Medulla oblongata (tissue), 1 donor: ENCODE results near the gene TMA7.
A peak's percentile ranks its signal among the peaks of the same experiment; 100 is the strongest.
"Not testable (repeated sequence)": the region's sequence is repeated elsewhere in the genome, so short reads cannot be mapped to it uniquely, and the experiment has no call there.

ENCODE experiments used
- DNase-seq: peaks from one replicate; pipeline ENCODE4 v3.0.0-alpha.2; 2015; ENCODE audit errors: extremely low spot score

TMA7 gene

DNA sequence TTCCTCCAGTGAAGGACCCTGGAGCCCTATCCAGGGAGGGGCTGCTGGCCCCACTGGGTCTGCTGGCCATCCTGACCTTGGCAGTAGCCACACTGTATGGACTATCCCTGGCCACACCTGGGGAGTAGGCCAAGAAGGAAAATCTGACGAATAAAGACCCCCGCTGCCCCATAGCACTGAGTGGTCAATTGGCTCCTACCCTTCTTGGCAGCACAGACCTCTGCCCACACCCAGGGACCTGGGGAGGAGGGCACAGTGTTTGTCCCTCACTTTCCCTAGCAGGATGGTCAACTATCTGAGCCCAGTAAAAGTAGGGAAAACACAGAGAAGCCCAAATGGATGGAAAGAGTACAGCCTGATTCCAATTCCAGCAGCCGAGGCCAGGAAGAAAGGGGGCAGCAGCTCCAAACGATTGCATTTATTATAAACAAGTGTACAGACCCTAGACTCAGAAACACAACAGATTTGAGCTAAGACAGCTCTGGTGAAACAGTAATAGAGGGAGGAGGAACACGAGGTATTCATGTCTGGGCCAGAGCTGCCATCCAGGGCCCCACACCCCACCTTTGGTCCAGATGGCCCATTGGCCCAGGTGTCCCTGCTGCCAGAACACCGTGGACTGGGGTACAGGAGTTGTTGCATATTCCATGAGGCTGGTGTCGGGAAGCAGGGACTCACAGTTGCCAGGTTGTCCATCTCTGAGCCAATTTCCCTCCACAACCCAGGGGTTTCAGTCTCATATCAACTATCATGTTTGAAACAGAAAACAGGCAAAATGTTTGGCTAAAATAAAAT is 27.6 kb downstream of the TMA7 start:
- DNase-seq, result no peak

DNA sequence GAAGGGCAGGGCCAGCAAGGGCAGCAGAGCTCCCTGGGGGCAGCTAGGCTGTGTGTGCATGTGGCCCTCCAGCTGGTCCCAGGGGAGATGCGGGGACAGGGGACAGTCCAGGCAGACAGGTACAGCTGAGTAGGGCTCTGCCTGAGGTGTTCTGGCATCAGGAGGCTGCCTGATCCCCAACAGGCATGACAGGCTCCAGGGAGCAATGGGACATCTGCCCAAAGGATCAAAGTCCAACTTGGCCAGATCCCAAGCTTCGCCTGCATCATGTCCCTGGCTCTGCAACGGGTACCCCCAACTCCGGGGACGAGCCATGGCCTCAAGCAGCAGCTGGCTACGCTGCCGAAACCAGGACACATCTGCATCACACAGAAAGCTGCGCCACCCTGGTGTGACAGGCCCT is 28.3 kb downstream of the TMA7 start:
- DNase-seq, result no peak

DNA sequence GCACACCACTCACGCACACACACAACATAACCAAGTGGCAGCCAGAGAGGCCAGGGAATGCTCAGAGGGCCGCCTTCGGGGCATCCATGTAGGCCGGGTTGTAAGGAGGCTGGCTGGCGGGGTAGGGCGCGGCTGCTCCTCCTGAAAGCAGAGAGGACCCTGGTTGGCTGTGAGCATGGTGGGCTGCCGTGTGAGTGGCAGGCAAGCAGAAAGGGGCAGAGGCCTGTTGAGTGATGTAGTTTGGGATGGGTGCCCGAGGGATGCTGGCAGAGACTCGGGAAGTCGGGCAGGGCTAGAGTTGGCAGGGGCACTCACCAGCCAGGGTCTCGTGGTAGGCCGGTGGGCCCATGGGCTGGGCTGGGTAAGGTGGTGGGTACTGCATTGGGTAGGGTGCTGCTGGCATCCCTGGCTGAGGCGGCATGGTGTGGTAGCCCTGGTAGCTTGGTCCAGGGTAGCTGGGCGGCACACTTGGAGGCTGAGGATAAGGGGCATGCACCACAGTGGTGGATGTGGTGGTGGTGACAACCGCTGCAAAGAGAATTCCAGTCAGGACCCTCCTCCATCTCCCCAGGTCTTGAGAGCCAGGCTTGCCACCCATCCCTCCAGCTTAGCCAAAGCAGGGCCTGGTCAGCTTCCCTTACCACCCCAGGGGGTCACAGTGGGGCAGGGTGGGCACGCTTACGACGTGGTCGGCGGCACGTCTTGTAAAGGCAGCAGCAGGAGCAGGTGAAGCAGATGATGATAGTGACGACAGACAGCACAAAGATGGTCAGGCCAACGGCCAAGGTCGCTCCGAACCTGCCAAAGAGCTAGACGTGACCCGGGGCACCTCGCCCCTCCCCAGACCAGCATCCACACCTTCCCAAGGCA is 29.2 kb downstream of the TMA7 start:
- DNase-seq, result no peak

DNA sequence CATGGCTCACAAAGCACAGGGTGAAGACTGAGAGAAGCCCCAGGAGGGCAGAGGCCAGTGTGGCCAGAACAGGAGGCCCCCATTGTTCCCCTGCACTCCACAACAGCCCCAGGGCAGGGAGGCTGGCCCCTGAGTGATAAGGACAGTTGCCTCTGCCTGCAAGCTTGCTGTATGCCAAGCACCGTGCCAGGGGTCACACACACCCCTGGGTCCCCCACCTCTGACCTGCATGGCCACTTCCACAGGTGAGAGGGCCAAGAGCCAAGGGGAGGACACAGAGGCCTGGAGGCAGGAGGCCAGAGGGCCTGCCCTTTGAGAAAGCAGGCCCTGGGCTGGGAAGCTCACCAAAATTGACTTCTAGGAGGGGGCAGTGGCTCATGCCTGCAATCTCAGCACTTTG is 30.2 kb downstream of the TMA7 start:
- DNase-seq, result no peak

DNA sequence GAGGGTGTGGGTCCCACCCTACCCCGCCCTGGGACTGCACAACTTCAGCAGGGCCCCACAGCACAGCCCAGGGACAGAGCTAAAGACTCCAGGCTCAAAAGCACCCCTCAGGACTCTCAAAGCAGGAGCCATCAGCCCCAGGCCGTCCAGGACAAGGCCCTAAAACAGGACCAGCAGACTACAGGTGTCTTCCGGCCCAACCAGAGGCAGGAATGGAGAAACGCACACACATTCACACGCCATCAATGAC is 32.5 kb downstream of the TMA7 start:
- DNase-seq, result no peak

DNA sequence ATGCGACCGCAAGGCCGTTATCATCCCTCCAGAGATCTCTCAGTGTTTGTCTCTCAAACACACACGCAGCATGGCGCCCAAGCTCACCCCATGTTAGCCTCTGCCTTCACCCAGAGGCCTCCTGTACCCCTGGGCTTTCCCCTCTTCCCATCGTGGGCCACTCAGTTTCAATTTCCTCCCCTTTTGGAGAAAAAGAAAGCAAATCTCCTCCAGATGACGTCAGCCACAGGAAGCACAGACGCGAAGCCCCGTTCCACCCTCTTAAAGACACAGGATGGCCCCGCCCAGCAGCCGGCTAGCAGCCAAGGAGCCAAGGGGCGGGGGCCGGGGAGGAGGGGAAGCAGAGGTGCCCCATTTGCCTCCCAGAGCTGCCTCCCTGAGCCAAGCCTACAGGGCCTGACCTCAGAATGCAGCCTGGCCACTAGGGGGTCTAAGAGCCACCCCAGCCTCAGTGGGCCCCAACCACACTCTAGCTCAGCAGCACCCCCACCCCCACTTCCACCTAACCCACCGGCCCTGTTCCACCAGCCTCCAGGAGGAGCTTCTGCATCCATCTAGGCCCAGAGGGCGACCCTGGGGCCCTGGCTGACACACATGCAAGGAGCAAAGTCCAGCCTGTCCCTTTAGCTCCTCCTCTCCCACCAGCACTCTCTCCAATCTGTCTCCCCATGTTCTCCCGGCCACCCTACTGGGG is 33.0 kb downstream of the TMA7 start:
- peak; percentile 95 for DNase-seq

DNA sequence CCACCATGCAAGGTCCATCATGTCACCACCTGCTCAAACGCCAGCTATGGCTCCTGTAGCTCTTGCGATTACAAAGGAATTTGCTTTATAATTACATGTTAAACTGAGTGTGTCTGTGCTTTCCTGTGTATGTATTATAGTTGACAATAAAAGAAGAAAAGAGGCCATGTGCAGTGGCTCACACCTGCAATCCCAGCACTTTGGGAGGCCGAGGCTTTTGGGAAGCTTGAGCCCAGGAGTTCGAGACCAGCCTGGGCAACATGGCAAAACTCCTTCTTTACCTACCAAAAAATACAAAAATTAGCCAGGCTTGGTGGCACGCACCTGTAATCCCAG is 33.5 kb downstream of the TMA7 start:
- DNase-seq, result no peak

DNA sequence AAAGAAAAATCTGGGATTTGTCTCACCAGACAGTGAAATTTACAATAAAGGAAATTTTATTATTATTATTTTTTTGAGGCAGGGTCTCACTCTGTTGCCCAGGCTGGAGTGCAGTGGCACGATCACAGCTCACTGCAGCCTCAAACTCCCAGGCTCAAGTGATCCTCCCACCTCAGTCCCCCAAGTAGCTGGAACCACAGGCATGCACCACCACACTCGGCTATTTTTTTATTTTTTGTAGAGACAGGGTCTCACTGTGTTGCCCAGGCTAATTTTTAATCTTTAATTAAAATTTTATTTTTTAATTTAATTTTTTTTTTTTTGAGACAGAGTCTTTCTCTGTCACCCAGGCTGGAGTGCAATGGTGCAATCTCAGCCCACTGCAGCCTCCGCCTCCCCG is 34.0 kb downstream of the TMA7 start:
- DNase-seq, result not testable (repeated sequence)

DNA sequence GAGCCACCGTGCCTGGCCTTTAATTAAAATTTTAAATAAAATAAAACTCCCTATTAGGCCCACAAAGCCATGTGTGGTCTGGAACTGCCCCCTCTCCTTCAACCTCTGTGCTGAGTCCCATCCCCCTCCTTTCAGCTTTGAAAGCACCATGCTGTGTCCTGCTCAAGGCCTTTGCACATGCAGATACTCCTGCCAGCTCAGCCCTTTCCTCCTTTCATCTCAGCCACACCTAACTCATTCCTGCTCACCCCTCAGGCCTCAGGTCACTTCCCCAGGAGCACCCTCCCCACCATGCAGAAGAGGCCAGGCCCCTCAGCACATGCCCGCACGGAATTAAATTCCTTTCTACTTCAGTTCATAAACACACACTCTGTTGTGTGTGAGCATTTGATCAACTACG is 34.6 kb downstream of the TMA7 start:
- no peak for DNase-seq

DNA sequence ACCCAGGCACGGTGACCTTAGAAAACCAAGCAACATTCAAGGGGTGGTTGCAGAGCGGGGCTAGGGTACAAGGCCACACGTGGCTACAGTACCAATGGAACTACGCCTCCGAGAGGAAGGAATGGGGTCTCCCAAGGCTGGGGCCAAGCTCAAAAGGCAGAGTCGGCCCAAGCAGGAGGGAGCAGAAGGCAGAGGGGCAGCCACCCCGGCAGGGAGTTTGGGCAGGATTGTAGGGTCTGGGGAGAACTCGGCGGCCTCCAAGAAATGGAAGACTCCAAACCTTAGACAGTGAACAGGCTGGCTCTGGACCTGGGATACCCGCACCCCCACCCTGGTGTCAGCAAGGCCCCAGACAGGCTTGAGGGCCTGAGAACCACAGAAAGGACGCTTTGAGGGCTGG is 35.1 kb downstream of the TMA7 start:
- no peak for DNase-seq

DNA sequence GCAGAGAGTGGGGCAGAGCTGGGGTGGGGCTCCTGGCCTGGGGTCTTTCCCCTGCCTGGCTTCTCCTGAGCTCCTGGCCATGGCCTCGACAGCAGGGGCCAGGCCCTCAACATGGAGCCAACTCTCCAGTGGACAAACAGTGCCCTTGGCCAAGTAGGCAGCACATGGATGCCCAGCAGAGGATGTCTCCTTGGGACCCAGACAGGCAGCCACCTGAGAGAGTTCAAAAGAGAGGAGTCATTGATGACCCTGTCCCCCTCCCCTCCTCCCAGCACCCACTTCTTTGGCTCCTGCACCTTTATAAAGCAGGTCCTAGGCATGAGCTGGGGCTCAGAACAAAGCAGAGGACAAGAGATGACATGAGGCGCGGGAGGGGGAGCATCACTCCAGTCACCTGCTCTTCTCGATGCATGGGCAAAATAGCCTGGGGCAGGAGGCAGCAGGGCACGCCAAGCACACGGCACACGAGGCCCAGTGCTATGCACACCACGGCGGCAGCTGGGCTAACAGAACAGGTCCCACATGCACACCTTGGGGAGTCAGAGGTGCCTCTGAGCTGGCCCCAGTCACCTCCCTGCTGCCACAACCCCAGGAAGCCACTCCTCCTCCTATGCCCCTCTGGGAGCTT is 36.5 kb downstream of the TMA7 start:
- DNase-seq, result no peak

DNA sequence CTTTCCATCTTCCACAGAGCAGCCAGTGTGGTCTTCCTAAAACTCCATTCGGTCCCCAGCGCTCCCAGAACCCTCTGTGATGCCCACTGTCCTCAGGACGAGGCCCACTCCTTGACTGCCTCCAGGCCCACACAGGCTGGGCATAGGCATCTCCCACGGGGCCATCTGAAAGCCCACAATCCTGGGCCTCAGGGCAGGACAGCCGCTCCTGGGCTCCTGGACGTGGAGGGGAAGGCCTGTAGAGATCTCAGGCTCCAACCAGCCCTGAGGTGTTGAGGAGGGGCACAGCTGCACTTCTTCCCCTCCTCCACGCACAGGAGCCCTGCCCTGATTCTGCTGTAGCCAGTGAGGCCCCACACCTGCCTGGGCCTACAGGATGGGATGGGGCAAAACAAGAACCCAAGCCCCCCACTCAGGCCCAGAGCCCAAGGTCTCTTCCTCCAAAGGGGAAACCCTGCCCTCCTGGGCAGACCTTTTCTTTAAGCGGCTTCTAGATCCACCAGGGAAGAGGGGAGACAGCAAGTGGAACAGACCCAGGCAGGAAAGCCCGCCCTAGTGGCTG is 38.0 kb downstream of the TMA7 start:
- no peak for DNase-seq

DNA sequence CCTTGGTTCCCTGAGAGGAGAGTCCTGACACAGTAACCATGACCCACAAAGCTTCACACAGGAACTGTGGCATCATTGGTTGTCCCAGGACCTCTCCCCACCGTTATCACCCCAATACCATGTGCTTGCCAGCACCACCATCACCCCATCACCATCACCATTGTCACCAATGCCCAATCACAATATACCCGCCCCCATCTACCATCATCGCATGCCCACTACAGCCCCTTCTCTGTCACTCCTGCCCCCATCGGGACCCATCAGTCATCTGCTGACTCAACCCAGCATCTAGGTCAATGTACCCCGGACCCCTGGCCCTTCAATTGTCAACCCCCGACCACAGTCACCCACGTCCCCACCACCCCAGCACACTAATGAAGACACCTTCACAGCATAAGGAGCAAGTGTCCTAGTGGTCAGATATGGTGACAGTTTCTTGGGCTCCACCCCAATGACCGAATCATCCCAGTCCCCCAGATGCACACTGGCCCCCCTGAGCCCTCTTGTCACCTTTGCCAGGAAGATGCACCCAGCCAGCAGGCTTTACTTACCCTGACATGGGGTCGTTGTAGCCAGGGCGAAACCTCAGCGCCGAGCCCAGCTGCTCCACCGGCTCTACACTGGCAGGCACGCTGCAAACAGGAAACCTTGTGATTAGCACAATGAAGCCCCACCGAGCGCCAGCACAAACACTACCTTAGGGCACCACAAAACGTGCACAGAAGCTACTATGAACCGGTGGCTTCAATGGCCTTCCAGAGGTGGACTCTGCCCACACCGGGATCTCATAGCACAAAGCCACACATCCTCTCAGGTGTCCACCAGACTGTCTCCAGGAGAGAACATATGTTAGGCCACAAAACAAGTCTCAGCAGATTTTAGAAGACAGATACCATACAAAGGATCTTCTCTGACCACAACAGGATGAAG is 38.8 kb downstream of the TMA7 start:
- DNase-seq, result no peak

DNA sequence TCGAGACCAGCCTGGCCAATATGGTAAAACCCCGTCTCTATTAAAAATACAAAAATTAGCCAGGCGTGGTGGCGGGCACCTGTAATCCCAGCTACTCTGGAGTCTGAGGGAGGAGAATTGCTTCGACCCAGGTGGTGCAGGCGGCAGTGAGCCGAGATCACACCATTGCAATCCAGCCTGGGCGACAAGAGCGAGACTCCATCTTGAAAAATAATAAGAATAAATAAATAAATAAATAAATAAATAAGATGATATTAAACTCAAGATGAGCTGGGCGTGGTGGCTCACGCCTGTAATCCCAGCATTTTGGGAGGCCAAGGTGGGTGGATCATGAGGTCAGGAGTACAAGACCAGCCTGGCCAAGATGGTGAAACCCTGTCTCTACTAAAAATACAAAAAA is 40.8 kb downstream of the TMA7 start:
- not testable (repeated sequence) for DNase-seq

DNA sequence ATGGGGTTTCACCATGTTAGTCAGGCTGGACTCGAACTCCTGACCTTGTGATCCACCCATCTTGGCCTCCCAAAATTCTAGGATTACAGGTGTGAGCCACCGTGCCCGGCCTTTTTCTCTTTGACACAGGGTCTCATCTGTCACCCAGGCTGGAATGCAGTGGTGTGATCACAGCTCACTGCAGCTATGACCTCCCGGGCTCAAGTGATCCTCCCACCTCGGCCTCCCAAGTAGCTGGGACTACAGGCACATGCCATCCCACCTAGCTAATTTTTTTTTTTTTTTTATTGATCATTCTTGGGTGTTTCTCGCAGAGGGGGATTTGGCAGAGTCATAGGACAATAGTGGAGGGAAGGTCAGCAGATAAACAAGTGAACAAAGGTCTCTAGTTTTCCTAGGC is 42.8 kb downstream of the TMA7 start:
- not testable (repeated sequence) for DNase-seq

DNA sequence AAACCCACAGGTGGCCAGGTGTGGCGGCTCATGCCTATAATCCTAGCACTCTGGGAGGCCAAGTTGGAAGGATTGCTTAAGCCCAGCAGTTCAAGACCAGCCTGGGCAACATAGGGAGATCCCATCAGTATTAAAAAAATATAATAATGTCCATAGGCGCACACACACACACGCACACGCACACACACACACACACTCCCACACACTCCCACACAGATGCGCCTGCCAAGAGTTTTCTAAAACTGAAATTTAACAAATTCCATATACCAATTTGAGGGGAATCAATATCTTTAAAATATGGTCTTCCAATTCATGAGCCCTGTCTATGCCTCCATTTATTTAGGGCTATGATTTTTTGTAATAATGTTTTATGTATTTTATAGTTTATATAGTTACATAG is 46.9 kb downstream of the TMA7 start:
- no peak for DNase-seq

DNA sequence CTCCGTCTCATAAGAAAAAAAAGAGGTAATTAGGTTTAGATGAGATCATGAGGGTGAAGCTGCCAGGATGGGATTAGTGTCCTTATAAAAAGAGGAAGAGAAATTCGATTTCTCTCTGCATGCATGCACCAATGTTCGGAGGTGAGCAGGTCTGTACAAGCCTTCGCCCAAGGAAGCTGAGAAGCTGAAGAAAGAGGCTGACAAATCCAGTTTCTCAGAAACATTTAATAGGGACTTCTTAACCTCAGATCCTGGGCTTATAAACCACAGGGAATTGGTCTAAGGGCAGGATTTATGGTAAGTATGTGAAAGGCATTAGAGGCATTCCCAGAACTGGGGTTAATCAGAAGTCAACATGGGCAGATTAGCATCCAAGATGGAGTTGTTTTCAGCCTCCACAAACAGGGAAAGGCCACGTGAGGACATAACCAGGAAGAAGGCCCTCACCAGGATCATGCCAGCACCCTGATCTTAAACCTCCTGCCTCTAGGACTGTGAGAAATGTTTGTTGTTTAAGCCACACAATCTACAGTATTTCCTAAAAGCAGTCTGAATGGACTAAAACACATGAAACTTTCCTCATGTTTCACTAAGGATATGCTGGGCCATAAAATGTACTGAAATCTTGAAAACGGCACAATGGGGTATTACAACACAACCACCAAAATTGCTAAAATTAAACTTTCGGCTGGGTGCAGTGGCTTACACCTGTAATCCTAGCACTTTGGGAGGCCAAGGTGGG is 52.6 kb downstream of the TMA7 start:
- no peak for DNase-seq

DNA sequence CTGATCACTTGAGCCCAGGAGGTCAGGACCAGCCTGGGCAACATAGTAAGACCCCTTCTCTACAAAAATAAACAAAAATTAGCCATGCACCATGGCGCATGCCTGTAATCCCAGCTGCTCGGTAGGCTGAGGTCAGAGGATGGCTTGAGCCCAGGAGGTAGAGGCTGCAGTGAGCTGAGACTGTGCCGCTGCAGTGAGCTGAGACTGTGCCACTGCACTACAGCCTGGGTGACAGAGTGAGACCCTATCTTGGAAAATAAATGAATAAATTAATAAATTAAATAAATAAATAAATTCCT is 53.1 kb downstream of the TMA7 start:
- DNase-seq, result no peak
